Breast epithelium (tissue), 3 donors: Measurements from ENCODE around the gene BMP7.

ENCODE experiments used
- CTCF ChIP-seq, 3 donors: fragments of 450-650 bp; IDR thresholded peaks; one replicate each; pipeline ENCODE4 v1.5.1; 2016 to 2017; ENCODE audit warnings: antibody characterized with exemption in 3 of 3, mild to moderate bottlenecking in 3 of 3, moderate library complexity in 3 of 3
- POLR2A ChIP-seq: fragments of 450-650 bp; IDR thresholded peaks from one replicate; pipeline ENCODE4 v1.6.1; 2016; ENCODE audit warnings: antibody characterized with exemption, mild to moderate bottlenecking, moderate library complexity

DNA sequence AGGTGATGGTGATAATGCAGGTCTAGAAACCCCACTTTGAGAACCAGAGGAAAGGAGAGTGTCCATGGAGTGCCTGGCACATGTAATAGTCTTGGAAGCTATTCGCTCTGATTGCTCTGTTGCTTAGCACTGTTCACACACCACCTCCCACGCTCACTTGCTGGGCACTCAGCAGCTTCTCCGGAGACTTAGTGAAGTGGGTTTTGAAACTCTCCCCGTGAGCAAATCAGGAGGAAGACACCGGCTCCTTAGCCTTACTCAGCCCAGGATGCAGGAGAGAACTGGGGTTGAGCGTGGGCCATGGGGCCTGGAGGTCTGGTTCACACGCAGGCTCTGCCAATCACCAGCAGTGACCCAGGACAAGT is 22.2 kb downstream of the BMP7 start:
- TF ChIP-seq CTCF (IDR thresholded peaks at IDR 0.05) (no peak), POLR2A (no peak)
